H1 (cell line): ENCODE measurements around the gene PDE4D.

Experiments
- CHD2 ChIP-seq: IDR thresholded peaks from 2 replicates; pipeline ENCODE4 v1.6.1; 2012; ENCODE audit warnings: low read length, improper control_type of control experiment
- CREB1 ChIP-seq: IDR thresholded peaks from 2 replicates; pipeline ENCODE4 v1.6.1; 2012; ENCODE audit warnings: inconsistent platforms
- EP300 ChIP-seq, 2 experiments: IDR thresholded peaks; 1 replicate in 1 of 2; 2 replicates in 1 of 2; pipeline ENCODE4 v1.6.1; 2011 to 2012; ENCODE audit warnings: low read depth in 2 of 2, low read length in 2 of 2, mild to moderate bottlenecking in 2 of 2, borderline replicate concordance in 1 of 2, inconsistent platforms in 1 of 2, moderate library complexity in 1 of 2
- KDM1A ChIP-seq: fragments of 200-600, 300-600 bp; sonication (generic); IDR thresholded peaks from 2 replicates; pipeline ENCODE4 v1.7.1; 2016; ENCODE audit warnings: mild to moderate bottlenecking, low read length, borderline replicate concordance
- NRF1 ChIP-seq: IDR thresholded peaks from 2 replicates; pipeline ENCODE4 v1.6.1; 2011; ENCODE audit warnings: mild to moderate bottlenecking, low read depth, low read length, improper control_type of control experiment
- POLR2AphosphoS5 ChIP-seq: IDR thresholded peaks from 2 replicates; pipeline ENCODE4 v1.6.1; 2011; ENCODE audit warnings: low read depth, low read length
- POU5F1 ChIP-seq: IDR thresholded peaks from 2 replicates; pipeline ENCODE4 v1.6.1; 2011; ENCODE audit warnings: low read depth, mild to moderate bottlenecking, low read length, moderate library complexity
- SRF ChIP-seq: IDR thresholded peaks from 2 replicates; pipeline ENCODE4 v1.6.1; 2011; ENCODE audit warnings: mild to moderate bottlenecking, low read depth, low read length, moderate library complexity
- TF ChIP-seq, protein P1 (sequence below), 3 experiments: IDR thresholded peaks; 1 replicate in 2 of 3; 2 replicates in 1 of 3; pipeline versions ENCODE4 v1.5.1 to v1.6.1; 2011; ENCODE audit warnings: low read length in 3 of 3, mild to moderate bottlenecking in 3 of 3, inconsistent platforms in 2 of 3, low read depth in 1 of 3, moderate library complexity in 1 of 3; ENCODE audit not compliant: insufficient read depth in 1 of 3; ENCODE audit errors: control extremely low read depth in 1 of 3

DNA sequence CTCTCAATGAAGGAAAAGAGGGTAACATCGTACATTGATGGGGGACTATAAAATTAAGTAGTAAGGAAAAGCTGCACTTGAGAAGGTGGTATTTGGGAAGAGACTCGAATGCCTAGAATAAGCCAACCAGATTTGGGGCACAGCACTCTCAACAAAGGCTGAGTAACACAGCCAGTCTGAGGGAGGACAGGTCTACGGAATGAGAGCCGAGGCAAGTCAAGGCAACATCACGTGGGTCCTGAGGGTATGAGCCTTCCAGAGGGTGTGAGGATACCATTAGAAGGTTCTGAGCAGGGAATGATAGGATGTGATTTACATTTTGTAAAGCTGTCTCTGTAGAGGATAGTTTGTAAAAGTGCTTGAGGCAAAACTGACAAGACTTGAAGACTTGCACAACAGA lies 876.6 kb downstream of the PDE4D start:
- no peak for TF ChIP-seq NRF1
- no peak for TF ChIP-seq SRF
- no peak for TF ChIP-seq EP300 (IDR thresholded peaks at IDR 0.05; ENCODE audit: borderline replicate concordance in 1 of 2, low read depth in 2 of 2, low read length in 2 of 2)
- no peak for TF ChIP-seq KDM1A
- no peak for TF ChIP-seq POLR2AphosphoS5
- TF ChIP-seq, protein P1, sequence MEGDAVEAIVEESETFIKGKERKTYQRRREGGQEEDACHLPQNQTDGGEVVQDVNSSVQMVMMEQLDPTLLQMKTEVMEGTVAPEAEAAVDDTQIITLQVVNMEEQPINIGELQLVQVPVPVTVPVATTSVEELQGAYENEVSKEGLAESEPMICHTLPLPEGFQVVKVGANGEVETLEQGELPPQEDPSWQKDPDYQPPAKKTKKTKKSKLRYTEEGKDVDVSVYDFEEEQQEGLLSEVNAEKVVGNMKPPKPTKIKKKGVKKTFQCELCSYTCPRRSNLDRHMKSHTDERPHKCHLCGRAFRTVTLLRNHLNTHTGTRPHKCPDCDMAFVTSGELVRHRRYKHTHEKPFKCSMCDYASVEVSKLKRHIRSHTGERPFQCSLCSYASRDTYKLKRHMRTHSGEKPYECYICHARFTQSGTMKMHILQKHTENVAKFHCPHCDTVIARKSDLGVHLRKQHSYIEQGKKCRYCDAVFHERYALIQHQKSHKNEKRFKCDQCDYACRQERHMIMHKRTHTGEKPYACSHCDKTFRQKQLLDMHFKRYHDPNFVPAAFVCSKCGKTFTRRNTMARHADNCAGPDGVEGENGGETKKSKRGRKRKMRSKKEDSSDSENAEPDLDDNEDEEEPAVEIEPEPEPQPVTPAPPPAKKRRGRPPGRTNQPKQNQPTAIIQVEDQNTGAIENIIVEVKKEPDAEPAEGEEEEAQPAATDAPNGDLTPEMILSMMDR (IDR thresholded peaks at IDR 0.05; ENCODE audit: control extremely low read depth in 1 of 3, insufficient read depth in 1 of 3, low read depth in 1 of 3, low read length in 3 of 3) = no peak
- TF ChIP-seq CHD2 = no peak
- TF ChIP-seq CREB1 = no peak
- TF ChIP-seq POU5F1 = no peak
